ENCODE data around the gene KRTAP10-3.
"Not testable (repeated sequence)": the region's sequence is repeated elsewhere in the genome, so short reads cannot be mapped to it uniquely, and the experiment has no call there.

The KRTAP10-3 gene, protein sequence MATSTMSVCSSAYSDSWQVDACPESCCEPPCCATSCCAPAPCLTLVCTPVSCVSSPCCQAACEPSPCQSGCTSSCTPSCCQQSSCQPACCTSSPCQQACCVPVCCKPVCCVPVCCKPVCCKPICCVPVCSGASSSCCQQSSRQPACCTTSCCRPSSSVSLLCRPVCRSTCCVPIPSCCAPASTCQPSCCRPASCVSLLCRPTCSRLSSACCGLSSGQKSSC

DNA sequence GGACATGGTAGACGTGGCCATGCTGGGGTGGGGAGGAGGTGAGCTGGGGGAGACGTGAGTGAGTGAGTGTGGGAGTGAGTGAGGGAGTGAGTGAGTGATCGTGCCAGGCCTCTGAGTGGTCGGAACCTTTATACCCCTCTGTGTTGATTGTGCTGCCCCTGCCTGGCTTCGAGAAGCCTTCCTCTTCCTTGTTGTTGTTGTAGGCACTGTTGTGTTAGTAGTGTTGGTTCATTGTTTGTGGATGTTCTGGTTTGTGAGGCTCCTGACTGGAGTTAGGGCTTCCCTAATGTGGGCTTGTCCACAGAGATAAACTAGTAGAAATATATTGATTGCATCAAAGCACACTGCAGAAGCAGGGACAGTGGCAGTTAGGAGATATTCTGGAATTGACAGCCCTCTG is at the start of gene KRTAP10-3:
KRTAP10-3 (minus strand) TSS at position 101 of the 400 bp plus-strand sequence; CDS start at position 21, 80 bp downstream.
- DNase-seq (ENCODE audit: low read depth, low spot score) = no peak

DNA sequence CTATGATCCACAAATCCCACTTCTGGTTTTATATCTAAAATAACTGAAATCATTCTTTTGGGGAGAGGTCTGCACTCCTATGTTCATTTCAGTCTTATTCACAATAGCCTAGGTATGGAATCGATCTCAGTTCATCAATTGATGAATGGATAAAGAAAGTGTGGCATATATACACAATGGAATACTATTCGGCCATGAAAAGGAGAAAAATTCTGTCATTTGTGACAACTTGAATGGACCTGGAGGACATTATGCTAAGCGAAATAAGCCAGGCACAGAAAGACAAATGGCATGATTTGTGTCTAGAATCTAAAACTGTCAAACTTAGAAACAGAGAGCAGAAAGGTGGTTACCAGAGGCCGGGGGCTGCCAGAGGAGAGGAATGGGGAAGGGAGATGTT is 47.9 kb upstream of the KRTAP10-3 start:
- no peak for DNase-seq (ENCODE audit: low read depth, low spot score)

DNA sequence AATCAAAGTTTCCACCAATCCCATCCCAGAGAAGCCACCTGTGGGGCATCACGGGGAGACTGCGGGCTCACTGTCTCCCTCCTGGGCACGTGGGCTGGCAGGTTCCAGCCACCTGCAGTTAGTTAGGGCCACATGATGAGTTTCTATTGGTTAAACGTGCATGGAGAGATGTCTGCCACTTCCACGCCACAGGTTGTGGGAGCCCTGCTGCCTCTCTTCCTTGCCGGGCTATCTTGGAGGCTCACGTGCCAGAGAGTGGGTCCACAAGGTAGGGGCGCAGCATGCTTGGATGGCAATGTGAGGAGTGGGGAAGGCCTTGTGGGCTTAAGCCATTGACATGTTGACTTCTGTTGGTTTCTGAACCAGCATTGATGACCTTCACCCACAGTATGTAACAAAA is 45.3 kb upstream of the KRTAP10-3 start:
- no peak for DNase-seq (ENCODE audit: low read depth, low spot score)

DNA sequence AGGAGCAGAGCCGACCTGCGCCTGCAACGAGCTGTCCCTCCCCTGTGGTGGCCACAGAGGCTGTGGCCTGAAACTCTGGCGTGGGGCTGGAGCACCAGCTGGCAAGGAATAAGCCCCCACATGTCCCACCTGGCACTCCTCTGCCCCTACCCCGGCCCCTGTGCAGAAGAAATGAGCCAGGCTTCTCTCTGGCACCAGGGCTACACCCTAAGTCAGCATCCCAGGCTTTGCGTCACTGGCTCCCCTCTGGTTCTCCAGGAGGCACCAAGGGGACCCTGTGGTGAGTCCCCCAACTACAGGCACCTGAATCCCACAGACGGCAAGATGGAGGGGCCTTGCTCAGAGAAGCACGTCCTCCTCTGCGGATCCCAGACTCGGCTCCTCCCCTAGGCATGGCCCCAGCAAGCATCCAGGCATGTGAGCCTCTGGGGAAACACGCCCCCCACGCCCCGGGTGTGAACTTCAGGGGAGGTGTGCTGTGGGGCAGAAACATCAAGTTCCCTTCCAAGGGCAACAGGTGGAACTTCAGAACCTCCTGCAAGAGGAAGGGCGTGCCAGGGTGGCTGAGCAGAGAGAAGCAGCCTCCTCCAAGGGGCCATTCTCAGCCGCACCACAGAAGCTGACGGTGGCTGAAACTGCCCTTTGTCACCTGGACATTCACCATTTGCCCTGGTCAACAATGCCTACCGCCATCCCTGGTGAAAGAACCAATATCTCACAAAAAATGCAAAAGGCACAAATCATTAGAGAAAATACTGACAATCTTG is 44.7 kb upstream of the KRTAP10-3 start:
- DNase-seq (ENCODE audit: low read depth, low spot score) = no peak

DNA sequence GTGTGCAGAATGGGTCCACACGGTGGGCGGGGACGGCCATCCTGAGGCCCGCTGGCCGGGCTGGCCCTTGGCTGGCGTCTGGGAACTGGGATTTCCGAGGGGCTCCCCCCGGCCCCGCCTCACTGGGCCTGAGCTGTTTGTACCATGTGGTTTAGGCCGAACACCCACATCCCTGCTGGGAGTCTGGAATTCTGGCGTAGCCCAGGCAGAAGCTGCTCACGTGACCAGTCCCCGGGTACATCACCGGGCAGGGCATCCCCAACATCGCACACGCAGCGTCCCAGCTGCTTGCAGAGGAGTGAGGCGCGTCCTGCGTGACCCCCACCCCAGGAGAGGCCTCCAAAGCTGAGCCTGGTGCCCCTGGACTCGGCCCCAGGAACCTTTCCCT is 43.9 kb upstream of the KRTAP10-3 start:
- no peak for DNase-seq (ENCODE audit: low read depth, low spot score)

DNA sequence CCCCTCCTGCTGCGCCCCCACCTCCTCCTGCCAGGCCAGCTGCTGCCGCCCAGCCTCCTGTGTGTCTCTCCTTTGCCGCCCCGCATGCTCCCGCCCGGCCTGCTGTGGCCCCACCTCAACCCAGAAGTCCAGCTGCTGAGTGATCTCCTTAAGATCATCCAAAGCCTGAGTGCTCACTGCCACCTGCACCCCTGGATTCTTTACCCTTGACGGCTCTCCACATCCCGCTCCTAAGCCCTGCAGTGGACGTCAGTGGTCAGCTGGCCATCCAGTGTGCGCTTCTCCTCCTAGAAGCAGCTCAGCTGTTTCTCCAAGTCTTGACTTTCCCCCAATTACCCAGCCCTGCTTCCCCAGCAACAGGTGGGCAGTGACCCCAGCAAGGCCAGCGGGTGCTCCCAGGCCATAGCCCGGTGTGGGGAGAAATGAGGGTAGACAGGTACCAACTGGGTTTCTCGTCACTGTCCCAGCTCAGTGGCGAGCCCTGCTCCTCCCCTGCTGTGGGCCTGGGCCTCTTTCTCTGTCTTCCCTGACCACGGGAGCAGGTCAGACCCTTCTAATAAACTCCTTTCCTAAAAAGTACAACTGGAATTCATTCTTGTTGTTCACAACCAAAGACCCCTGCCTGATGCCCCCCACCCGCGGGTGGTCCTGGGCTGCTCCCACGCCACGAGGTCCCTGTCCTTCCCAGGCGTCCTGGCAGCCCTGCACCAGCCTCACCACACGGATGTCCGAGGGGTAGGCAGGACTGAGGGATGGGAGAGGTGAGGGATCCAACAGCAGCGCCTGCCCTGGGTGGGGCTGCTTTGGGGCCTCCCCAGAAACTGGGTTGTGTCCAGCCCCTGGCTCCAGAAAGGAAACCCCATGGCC is 43.2 kb upstream of the KRTAP10-3 start:
- DNase-seq (ENCODE audit: low read depth, low spot score) = no peak

DNA sequence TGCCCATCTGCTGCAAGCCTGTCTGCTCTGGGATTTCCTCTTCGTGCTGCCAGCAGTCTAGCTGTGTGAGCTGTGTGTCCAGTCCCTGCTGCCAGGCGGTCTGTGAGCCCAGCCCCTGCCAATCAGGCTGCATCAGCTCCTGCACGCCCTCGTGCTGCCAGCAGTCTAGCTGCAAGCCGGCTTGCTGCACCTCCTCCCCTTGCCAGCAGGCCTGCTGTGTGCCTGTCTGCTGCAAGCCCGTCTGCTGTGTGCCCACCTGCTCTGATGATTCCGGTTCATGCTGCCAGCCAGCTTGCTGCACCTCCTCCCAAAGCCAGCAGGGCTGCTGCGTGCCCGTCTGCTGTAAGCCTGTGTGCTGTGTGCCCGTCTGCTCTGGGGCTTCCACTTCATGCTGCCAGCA is 42.5 kb upstream of the KRTAP10-3 start:
- not testable (repeated sequence) for DNase-seq (ENCODE audit: low read depth, low spot score)

DNA sequence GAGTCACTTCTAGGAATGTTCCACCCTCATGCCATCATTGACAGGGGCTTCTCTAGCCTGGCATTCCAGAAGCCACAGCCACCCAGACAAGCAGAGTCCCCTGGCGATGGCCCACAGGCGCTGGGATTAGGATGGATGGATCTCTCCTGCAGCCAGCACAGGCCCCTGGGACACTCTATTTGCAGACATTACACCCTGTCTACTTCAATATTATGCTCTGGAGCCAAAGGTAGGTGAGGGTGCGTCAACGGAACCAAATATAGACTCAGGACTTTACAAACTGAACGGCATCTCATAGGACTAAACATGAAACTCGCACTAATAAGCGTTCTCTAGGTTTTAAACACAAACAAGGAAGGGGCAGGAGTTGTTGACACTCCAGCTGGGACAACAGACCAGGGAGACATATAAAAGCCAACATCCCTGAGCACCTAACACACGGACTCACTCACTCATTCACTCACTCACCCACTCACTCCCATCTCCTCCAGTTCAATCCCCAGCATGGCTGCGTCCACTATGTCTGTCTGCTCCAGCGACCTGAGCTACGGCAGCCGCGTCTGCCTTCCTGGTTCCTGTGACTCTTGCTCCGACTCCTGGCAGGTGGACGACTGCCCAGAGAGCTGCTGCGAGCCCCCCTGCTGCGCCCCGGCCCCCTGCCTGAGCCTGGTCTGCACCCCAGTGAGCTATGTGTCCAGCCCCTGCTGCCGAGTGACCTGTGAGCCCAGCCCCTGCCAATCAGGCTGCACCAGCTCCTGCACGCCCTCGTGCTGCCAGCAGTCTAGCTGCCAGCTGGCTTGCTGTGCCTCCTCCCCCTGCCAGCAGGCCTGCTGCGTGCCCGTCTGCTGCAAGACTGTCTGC is 41.8 kb upstream of the KRTAP10-3 start, which contains the start of gene KRTAP10-7:
KRTAP10-7 (plus strand) TSS at position 480 of the 861 bp plus-strand sequence; CDS start at position 505, 25 bp downstream.
- DNase-seq (ENCODE audit: low read depth, low spot score) = not testable (repeated sequence)

DNA sequence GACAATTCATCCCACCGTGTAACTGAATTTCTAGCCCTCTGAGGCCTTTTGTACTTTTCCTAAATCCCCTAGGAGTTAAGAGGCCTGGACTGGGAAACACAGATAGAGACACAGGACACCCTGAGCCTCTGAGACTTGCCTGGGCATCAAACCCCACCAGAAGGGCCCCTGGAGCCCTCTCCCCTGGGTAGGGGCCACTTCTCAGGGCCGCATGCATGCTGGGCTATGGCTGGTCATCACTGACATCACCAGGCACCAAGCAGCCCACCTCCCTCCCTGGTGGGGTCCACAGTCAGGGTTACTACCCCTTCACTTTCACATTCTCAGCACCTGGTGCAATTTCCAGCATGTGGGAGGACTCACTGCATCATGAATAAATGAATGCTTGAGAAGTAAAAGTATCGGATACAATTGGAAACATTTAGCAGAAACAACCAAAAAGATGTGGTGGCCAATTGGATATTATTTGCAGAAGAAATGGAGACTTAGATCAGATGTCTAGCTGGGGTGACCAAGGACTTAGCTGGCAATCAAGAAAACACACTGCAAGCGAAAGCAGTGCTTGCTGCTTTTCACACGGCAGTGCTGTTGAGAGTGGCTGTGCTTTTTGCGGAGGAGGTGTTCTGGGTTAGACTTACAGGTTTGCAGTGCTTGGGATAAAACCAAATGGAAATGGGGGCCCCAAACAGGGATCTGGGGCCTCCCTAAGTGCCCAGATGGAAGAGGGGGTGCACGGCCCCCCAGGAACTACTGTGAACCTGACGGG is 40.9 kb upstream of the KRTAP10-3 start:
- no peak for DNase-seq (ENCODE audit: low read depth, low spot score)

DNA sequence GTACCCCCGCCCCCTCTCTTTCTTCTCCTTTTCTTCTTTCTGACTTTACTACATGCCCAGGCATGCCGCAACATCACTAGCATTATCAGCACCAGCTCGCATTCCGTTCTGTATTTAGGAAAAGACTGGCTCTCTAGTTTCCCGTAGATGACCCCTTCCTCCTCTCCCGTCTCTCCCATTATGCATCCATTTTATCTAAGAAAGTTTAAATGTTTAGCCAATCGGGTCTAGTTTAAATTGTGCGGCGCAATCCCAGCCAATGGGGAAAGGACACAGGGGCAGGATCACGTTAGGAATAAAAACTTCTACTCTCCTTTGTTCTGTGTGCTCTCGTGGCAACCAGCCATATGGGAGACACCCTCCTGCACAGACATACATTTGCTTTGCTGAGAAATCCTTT is 39.5 kb upstream of the KRTAP10-3 start:
- no peak for DNase-seq (ENCODE audit: low read depth, low spot score)

DNA sequence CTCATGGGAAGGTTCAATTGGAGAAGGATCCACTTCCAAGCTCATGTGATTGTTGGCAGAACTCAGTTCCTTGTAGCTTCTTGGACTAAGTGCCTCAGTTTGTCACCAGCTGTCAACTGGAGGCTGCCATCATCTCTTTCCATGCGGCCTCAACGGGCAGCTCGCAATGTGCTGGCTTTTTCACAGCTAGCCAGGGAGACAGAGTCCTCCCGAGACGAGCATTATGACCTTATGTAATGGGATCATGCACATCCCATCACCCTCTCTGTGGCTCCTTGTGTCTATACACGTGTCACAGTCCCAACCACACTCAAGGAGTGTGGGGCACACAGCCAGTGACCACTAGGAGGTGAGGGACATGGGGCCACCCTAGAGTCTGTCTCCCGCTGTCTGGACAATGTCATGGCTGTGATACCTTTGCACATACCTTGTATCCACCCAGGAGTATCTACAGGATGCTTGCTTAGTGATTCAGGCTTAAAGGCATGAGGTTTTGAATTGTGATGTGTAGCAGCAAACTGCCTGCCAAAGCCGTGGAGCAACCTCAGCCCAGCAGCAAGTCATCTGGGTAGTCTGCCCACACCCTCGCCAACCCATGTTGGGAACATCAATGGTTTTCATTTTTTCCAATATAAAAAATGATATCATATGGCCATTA is 37.6 kb upstream of the KRTAP10-3 start:
- peak; percentile 33 for DNase-seq (ENCODE audit: low read depth, low spot score)

DNA sequence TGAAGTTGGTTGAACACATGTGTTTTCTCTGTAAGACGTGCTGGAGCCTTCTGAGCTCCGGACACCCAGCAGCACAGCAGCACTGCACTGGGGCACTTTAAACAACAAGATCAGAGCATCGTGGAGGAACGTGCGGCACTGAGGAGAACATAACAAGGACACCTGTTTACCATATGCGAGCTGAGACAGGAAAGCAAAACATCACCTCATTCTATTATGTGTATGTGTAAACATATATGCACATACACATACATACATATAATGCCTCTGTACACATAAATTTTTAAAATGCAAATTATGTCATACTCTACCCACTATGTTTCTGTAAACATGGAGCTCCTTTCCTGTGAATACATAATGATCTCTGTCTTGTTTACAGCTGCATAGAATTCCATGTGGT is 36.9 kb upstream of the KRTAP10-3 start:
- no peak for DNase-seq (ENCODE audit: low read depth, low spot score)

DNA sequence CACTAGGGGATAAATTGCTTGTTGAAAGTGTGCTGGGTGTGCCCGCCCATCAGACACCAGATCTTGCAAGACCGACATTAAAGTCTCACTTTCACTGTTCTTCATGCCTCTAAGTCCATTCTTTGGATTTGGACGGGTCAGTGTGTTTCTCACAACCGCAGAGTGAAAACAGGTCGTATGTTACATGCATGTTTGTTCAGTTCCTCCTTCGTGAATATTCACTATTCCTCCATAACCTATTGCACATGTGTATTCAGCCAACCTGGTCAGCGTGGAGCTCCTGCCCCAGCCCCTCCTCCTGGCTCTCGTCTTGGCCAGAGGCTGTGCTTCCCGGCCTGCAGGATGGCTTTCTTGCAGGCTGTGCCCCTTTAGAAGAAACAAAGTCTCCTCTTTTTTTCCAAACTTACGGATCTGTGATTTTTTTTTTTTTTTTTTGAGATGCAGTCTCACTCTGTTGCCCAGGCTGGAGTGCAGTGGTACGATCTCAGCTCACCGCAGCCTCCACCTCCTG is 35.9 kb upstream of the KRTAP10-3 start:
- no peak for DNase-seq (ENCODE audit: low read depth, low spot score)

DNA sequence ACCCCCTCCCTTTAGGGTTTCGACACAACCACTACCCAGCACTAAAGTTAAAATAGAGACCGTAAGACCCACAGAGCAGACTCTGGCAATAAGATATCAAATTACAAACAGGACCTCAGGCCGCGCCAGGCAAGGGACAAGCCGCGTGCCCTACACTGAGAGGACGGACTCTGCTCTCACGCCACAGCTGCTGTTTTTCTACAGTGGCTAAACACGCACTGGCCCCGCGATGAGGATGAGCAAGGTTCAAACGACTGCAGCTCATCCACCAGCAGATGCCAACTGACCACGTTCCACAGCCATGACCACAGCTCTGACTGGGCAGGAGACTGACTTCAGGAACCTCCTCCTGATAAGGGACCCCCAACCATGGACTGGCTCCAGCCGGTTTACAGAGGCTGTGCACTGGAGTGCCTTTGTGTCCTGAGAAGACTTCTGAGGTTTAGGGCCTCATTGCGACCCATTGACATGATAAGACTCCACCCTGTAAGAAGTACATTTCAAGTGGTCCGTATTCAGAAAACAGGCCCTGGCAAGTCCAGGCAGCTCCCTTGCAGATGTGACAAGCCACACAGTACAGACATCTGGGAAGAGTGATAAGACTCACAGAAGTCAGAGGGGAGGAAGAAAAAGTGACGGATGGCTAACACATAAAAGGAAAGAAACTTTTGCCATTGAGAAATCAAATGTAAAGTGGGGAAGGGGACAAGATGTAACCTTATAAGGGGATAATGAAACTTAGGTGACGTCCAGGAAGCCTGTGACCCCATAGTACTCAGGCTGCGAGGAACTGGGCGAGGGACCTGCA is 35.2 kb upstream of the KRTAP10-3 start:
- no peak for DNase-seq (ENCODE audit: low read depth, low spot score)

DNA sequence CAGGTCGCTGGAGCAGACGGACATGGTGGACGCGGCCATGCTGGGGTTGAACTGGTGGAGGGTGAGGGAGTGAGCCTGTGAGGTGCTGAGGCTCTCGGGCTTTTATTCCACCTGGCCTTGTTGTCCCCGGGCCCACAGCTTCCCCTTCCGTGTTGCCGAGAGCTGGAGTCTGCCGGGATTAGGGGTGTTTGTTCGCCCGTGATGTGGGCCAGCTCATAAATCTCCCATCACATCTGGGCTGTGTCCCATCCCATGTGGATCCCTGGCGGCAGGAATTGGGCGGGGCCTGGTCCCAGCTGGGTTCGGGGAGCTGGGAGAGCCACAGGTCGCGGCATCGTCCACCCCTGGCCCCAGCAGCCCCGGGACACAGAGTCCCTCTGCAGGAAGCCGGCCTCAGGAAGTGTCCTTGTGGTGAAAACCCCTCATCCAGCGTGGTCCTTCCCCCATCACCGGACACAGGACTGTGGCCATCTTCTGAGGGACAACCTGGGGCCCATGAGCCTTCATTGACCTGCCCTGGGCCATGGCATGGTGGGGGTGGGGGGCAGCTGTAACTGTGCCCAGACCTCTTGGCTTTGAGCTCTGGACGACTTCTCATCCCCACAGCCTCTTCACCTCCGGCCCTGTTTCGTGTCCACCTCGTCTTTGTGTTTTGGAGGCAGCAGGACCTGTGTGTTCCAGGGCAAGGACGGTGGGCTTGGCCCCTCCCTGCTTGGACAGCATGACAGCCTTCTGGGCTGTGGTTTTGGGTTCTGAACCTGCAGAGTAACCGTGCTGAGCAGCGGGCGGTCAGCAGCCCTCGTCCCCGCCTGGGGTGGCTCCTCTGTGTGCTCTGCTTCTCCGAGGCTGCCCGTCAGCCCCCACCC is 34.1 kb upstream of the KRTAP10-3 start, which contains the start of gene KRTAP10-6:
KRTAP10-6 (minus strand) TSS at position 60 of the 866 bp plus-strand sequence; CDS start at position 39, 21 bp downstream.
- DNase-seq (ENCODE audit: low read depth, low spot score) = no peak

DNA sequence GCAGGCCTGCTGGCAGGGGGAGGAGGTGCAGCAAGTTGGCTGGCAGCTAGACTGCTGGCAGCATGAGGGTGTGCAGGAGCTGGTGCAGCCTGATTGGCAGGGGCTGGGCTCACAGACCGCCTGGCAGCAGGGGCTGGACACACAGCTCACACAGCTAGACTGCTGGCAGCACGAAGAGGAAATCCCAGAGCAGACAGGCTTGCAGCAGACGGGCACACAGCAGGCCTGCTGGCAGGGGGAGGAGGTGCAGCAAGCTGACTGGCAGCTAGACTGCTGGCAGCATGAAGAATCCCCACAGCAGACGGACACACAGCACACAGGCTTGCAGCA is 33.2 kb upstream of the KRTAP10-3 start:
- DNase-seq (ENCODE audit: low read depth, low spot score) = not testable (repeated sequence)

DNA sequence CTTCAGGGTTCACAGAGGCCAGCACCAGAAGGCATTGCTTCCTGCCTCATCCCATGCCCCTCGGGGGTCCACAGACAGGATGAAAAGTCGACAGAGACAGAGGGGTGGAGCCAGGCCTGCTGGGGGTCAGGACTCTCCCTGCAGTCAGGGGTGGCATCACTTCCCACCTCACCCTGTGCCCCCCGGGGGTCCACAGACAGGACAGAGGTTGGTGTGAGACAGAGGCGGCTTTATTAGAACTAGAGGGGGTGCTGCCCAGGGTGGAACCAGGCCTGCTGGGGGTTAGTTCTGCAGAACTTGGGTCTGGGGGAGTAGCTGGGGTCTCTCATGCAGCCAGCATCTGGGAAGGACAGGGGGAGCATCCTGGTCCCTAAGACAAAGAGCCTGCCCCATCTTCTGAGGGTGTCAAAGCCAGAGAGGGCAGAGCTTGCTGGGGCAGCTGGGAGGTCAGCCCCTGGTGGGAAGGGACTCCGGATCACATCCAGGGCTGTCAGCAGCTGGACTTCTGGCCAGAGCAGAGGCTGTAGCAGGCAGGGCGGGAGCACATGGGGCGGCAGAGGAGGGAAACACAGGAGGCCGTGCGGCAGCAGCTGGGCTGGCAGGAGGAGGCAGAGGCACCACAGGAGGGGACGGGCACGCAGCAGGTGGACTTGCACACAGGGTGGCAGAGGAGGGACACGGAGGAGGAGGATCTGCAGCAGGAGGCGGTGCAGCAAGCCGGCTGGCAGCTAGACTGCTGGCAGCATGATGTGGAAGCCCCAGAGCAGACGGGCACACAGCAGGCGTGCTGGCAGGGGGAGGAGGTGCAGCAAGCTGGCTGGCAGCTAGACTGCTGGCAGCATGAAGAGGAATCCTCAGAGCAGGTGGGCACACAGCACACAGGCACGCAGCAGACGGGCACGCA is 32.6 kb upstream of the KRTAP10-3 start:
- DNase-seq (ENCODE audit: low read depth, low spot score) = not testable (repeated sequence)

Measured in astrocyte of the hippocampus (primary cell).